HepG2 (cell line): ENCODE results near the gene GRHPR. TPM values are rescaled to one million over a fixed set of nuclear protein-coding genes. Genes with fewer than 3 reads are reported as not detected.

Source experiments
- ARNT ChIP-seq: fragments of 450-650 bp; IDR thresholded peaks from 2 replicates; pipeline ENCODE4 v1.6.1; 2017
- CBX1 ChIP-seq: IDR thresholded peaks from one replicate; pipeline ENCODE4 v1.6.1; 2016; ENCODE audit warnings: antibody characterized with exemption, low read depth
- CENPT ChIP-seq: sonication (generic); formaldehyde crosslinking; IDR thresholded peaks from 2 replicates; pipeline ENCODE4 v1.8.0; 2022; ENCODE audit warnings: low read depth, mild to moderate bottlenecking, moderate library complexity, missing genetic modification reagents
- E2F5 ChIP-seq: sonication (generic); formaldehyde crosslinking; conservative IDR thresholded peaks from 2 replicates; pipeline ENCODE4 v1.4.0; 2020; ENCODE audit warnings: missing genetic modification reagents
- ELF4 ChIP-seq: sonication (generic); formaldehyde crosslinking; IDR thresholded peaks from 2 replicates; pipeline ENCODE4 v1.5.0; 2020; ENCODE audit warnings: missing genetic modification reagents, mild to moderate bottlenecking, moderate library complexity, borderline replicate concordance
- HNF1A ChIP-seq, 2 experiments: sonication (generic) in 1 of 2; formaldehyde crosslinking in 1 of 2; IDR thresholded peaks; 2 replicates each; pipeline versions ENCODE4 v1.4.0 to v1.6.1; 2016 to 2020; ENCODE audit warnings: borderline replicate concordance in 1 of 2, low read depth in 1 of 2, mild to moderate bottlenecking in 1 of 2, missing genetic modification reagents in 1 of 2
- LCORL ChIP-seq, 2 experiments: fragments of 450-650 bp in 1 of 2; sonication (generic) in 1 of 2; formaldehyde crosslinking in 1 of 2; IDR thresholded peaks; 2 replicates each; pipeline versions ENCODE4 v1.5.0 to v1.6.1; 2017 to 2020; ENCODE audit warnings: antibody characterized with exemption in 1 of 2, missing genetic modification reagents in 1 of 2
- NONO ChIP-seq, 2 experiments: fragments of 450-650 bp in 1 of 2; sonication (generic) in 1 of 2; formaldehyde crosslinking in 1 of 2; IDR thresholded peaks in 1 of 2; conservative IDR thresholded peaks in 1 of 2; 2 replicates each; pipeline versions ENCODE4 v1.6.1 to v1.8.0; 2017 to 2022; ENCODE audit warnings: mild to moderate bottlenecking in 1 of 2, missing genetic modification reagents in 1 of 2, moderate library complexity in 1 of 2
- PHF5A ChIP-seq: IDR thresholded peaks from one replicate; pipeline ENCODE4 v1.6.1; 2018; ENCODE audit warnings: low read depth, missing genetic modification reagents; ENCODE audit not compliant: unreplicated experiment
- RCOR2 ChIP-seq: IDR thresholded peaks from 2 replicates; pipeline ENCODE4 v1.6.1; 2016; ENCODE audit warnings: missing biosample characterization, missing genetic modification reagents
- SRSF4 ChIP-seq: fragments of 200-400 bp; formaldehyde crosslinking; IDR thresholded peaks from one replicate; pipeline ENCODE4 v1.6.1; 2018; ENCODE audit warnings: mild to moderate bottlenecking, low read depth, low read length, moderate library complexity; ENCODE audit not compliant: poor library complexity, severe bottlenecking
- THYN1 ChIP-seq: sonication (generic); formaldehyde crosslinking; IDR thresholded peaks from 2 replicates; pipeline ENCODE4 v1.8.1; 2023; ENCODE audit warnings: low read depth, mild to moderate bottlenecking, moderate library complexity, missing genetic modification reagents, borderline replicate concordance
- ZFYVE20 ChIP-seq: sonication (generic); formaldehyde crosslinking; IDR thresholded peaks from 2 replicates; pipeline ENCODE4 v1.8.0; 2023; ENCODE audit warnings: low read depth, mild to moderate bottlenecking, moderate library complexity, missing genetic modification reagents, borderline replicate concordance
- ZNF124 ChIP-seq: sonication (generic); formaldehyde crosslinking; IDR thresholded peaks from 2 replicates; pipeline ENCODE4 v1.4.0; 2020; ENCODE audit warnings: missing genetic modification reagents
- ZNF24 ChIP-seq: fragments of 450-650 bp; IDR thresholded peaks from 2 replicates; pipeline ENCODE4 v1.6.1; 2017; ENCODE audit warnings: antibody characterized with exemption, mild to moderate bottlenecking
- ZNF775 ChIP-seq: sonication (generic); formaldehyde crosslinking; IDR thresholded peaks from 2 replicates; pipeline ENCODE4 v1.4.0; 2020; ENCODE audit warnings: missing genetic modification reagents, mild to moderate bottlenecking, moderate library complexity, borderline replicate concordance
- ZSCAN12 ChIP-seq: sonication (generic); formaldehyde crosslinking; IDR thresholded peaks from 2 replicates; pipeline ENCODE4 v1.9.0; 2021; ENCODE audit warnings: mild to moderate bottlenecking, missing genetic modification reagents
- polyA plus RNA-seq, 8 experiments: library from polyadenylated mRNA; depleted of rRNA in 3 of 8; stranded (reverse) in 7 of 8; unstranded in 1 of 8; fragments of >200 nt; fragmentation: Illumina TruSeq in 4 of 8; extraction: Trizol in 4 of 8; gene quantifications; 2 replicates each; pipeline versions ENCODE4 v1.2.1 to v1.2.3, GENCODE V29; 2011 to 2016; ENCODE audit warnings: low read depth in 4 of 8, missing spikeins in 1 of 8, mixed read lengths in 1 of 8; ENCODE audit not compliant: insufficient read depth in 1 of 8
- total RNA-seq, 5 experiments: library from RNA; depleted of rRNA; stranded (reverse); fragments of >200 nt; fragmentation: Illumina TruSeq; extraction: Trizol; gene quantifications; 2 replicates each; pipeline ENCODE4 v1.2.3, GENCODE V29; 2016; ENCODE audit warnings: low read depth in 1 of 5
- TF ChIP-seq, protein P1 (sequence below): sonication (generic); formaldehyde crosslinking; IDR thresholded peaks from 2 replicates; pipeline ENCODE4 v1.5.1; 2020; ENCODE audit warnings: mild to moderate bottlenecking, missing genetic modification reagents, moderate library complexity

GRHPR gene
- total and polyA plus RNA-seq, 2 of the 13 experiments (the other 11 are each of a cell fraction or from before 2014, with no cell fraction given) = 113 to 115 TPM

DNA sequence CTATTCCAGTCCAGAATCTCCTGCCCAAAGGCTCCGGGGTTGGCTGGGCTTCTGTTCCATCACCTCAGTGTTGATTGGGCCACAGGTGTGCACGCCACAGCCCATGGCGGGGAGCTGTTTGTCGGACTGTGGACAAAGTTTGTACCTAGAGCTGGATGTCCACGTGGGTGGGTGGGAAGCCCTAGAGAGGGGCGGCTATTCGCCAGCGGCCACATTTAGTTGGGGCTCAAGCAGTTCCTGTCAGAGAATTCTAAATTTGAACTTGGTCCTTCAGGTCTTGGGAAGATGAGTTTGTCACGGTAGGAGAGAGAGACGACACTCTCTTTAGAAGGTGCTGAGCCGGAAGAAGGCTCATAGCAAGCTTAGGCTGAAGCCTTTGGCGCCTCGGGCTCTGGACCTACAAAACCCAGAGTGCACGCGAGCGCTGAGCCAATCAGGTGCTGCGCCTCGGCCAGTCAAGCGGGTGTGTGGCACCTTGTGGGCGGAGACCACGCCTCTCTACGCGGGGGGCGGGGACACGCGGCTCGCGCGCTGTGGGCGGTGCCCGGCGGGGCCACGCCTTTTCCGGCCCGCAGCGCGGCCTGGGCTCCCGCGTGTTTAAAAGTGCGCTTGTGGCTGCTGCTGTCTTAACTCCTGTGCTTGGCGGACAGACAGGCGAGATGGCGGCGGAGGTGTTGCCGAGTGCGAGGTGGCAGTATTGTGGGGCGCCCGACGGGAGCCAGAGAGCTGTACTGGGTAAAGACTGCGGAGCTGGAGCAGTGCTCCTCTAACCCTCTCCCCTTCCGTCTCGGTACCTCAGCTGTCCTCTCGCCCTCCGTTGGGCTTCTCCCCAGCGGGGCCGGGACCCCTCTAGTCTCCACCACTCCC is 63.1 kb downstream of the GRHPR start, which contains the start of gene POLR1E (continued):
- peak; percentile 58; the same call in 1 of the 2 replicates for TF ChIP-seq E2F5 (CRISPR knock-in tag)
- TF ChIP-seq RCOR2 = no peak
- no peak for TF ChIP-seq LCORL (IDR thresholded peaks at IDR 0.05)
- TF ChIP-seq LCORL (CRISPR knock-in tag; IDR thresholded peaks at IDR 0.05) = peak; percentile 33; the same call in 1 of the 2 replicates
- TF ChIP-seq CBX1 = no peak
- TF ChIP-seq ZNF124 (CRISPR knock-in tag) = no peak; the same call in 1 of the 2 replicates
- TF ChIP-seq ZFYVE20 (CRISPR knock-in tag) = no peak
- TF ChIP-seq CENPT = no peak
- no peak for TF ChIP-seq ZNF775 (CRISPR knock-in tag)
- no peak for TF ChIP-seq ELF4 (CRISPR knock-in tag)
- no peak for TF ChIP-seq PHF5A
- no peak for TF ChIP-seq SRSF4
- no peak for TF ChIP-seq ZNF24
- TF ChIP-seq ARNT = no peak
- TF ChIP-seq HNF1A (IDR thresholded peaks at IDR 0.05; ENCODE audit: low read depth) = no peak
- TF ChIP-seq HNF1A (CRISPR knock-in tag; IDR thresholded peaks at IDR 0.05; ENCODE audit: borderline replicate concordance) = peak; percentile 54; the same call in 1 of the 2 replicates
- TF ChIP-seq, protein P1, sequence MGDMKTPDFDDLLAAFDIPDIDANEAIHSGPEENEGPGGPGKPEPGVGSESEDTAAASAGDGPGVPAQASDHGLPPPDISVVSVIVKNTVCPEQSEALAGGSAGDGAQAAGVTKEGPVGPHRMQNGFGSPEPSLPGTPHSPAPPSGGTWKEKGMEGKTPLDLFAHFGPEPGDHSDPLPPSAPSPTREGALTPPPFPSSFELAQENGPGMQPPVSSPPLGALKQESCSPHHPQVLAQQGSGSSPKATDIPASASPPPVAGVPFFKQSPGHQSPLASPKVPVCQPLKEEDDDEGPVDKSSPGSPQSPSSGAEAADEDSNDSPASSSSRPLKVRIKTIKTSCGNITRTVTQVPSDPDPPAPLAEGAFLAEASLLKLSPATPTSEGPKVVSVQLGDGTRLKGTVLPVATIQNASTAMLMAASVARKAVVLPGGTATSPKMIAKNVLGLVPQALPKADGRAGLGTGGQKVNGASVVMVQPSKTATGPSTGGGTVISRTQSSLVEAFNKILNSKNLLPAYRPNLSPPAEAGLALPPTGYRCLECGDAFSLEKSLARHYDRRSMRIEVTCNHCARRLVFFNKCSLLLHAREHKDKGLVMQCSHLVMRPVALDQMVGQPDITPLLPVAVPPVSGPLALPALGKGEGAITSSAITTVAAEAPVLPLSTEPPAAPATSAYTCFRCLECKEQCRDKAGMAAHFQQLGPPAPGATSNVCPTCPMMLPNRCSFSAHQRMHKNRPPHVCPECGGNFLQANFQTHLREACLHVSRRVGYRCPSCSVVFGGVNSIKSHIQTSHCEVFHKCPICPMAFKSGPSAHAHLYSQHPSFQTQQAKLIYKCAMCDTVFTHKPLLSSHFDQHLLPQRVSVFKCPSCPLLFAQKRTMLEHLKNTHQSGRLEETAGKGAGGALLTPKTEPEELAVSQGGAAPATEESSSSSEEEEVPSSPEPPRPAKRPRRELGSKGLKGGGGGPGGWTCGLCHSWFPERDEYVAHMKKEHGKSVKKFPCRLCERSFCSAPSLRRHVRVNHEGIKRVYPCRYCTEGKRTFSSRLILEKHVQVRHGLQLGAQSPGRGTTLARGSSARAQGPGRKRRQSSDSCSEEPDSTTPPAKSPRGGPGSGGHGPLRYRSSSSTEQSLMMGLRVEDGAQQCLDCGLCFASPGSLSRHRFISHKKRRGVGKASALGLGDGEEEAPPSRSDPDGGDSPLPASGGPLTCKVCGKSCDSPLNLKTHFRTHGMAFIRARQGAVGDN (CRISPR knock-in tag) = peak; percentile 94
- no peak for TF ChIP-seq NONO (IDR thresholded peaks at IDR 0.05)
- no peak; the same call in 1 of the 2 replicates for TF ChIP-seq NONO (CRISPR knock-in tag; conservative IDR thresholded peaks at IDR 0.05)
- TF ChIP-seq ZSCAN12 (CRISPR knock-in tag) = 0 out of 2 replicates have a peak, but pooled peaks have one; percentile 39
- no peak for TF ChIP-seq THYN1
